ENCODE results near the gene MCF2L2. TPM values are rescaled to one million over a fixed set of nuclear protein-coding genes. Genes with fewer than 3 reads are reported as not detected.

Gene MCF2L2
- total and polyA plus RNA-seq, 11 donors = 0.12 to 1.4 (median 0.23) TPM; not detected in 1

DNA sequence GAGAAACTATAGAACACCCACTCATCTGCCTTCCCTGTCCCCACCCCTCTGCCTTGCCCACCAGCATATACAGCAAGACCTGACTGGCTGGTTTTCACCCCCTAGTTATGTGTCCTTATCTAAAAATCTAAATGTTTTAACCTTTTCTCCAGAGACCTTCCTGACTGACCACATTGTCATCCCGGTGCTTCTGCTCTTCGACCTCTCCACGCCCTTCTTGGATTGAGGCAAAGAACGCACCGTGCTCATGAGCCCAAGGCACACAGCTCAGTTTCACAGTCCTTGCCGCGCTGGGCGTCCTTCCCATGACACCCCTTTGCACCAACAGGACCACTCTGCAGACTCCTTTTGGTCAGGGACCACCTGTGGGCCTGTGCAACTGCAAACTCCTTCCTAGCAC is 112.7 kb downstream of the MCF2L2 start:
- Histone ChIP-seq H3K27me3 (no peaks in the 10 kb centered on the region), H3K9me3 (no peaks in the 10 kb centered on the region), H3K4me3 (no peak overlapping the region), H3K4me1 (peaks cover 0 to 23% (median 0%) of the 10 kb centered on the region in 12 donors), H3K27ac (no peak overlapping the region), H3K36me3 (no peaks in the 10 kb centered on the region)
- 90 to 96% (median 92%) methylated on average over 8 of the region's 8 CpGs for WGBS, 4 donors
- no peak for DNase-seq
- no peak for ATAC-seq
- intact Hi-C loops (cut with DNase I) = no loop called here
- TF ChIP-seq POLR2A (IDR thresholded peaks at IDR 0.05) = no peak
- TF ChIP-seq, protein P1, sequence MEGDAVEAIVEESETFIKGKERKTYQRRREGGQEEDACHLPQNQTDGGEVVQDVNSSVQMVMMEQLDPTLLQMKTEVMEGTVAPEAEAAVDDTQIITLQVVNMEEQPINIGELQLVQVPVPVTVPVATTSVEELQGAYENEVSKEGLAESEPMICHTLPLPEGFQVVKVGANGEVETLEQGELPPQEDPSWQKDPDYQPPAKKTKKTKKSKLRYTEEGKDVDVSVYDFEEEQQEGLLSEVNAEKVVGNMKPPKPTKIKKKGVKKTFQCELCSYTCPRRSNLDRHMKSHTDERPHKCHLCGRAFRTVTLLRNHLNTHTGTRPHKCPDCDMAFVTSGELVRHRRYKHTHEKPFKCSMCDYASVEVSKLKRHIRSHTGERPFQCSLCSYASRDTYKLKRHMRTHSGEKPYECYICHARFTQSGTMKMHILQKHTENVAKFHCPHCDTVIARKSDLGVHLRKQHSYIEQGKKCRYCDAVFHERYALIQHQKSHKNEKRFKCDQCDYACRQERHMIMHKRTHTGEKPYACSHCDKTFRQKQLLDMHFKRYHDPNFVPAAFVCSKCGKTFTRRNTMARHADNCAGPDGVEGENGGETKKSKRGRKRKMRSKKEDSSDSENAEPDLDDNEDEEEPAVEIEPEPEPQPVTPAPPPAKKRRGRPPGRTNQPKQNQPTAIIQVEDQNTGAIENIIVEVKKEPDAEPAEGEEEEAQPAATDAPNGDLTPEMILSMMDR (IDR thresholded peaks at IDR 0.05) = no peak

DNA sequence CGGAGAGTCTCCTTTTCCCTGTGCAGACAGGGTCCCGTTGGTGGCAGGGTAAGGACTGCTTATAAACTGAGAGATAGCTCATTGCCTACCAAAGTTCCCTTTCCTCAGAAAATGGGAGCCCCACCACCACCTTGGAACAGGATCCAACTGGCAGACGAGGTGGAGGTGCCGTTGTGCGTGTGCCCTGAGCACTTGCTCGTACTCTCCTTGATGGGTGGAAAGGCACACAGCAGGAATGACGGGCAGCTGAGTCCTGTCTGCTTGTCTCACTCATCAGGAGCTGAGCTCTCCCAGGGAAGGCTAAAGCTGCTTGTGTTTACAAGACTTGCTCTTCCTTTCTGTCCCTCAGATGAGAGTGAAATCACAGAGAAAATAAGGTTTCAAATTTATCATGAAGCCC is 114.7 kb downstream of the MCF2L2 start:
- DNase-seq (no peak), ATAC-seq (no peak)
- WGBS, 4 donors = 63 to 80% (median 71%) methylated on average over 7 of the region's 7 CpGs
- Histone ChIP-seq H3K27ac (peak overlapping the region in 1 of 12 donors; percentile 49), H3K4me1 (peaks cover 0 to 29% (median 0%) of the 10 kb centered on the region in 12 donors), H3K4me3 (no peak overlapping the region), H3K27me3 (no peaks in the 10 kb centered on the region), H3K9me3 (no peaks in the 10 kb centered on the region), H3K36me3 (no peaks in the 10 kb centered on the region)
- intact Hi-C loops (cut with DNase I) = loop anchor here in 1 of 10 donors (2.0 kb wide), 1 partner anchor 65 kb away; no protein-coding TSS in a partner anchor
- TF ChIP-seq POLR2A (IDR thresholded peaks at IDR 0.05) = no peak
- TF ChIP-seq, protein P1 (IDR thresholded peaks at IDR 0.05) = no peak

DNA sequence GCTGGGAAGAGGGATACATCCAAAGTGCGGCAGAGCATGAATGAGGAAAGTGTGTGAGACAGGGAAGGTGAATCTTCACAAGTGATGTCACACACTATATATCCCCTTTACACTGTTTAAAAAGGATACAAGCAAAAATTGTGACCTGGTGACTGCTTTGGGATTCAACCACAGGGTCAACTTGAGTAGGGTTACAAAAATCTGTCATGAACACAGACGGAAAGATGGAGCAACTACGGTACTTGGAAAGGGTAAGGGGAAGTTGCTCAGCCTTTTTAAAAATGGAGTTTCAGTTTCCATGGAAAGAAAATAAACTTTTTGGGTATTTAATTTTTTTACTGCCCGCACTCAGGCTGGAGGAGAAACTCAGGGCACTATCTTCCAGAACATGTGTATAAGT is 115.1 kb downstream of the MCF2L2 start:
- Histone ChIP-seq H3K9me3 (no peaks in the 10 kb centered on the region), H3K27me3 (no peaks in the 10 kb centered on the region), H3K27ac (peak overlapping the region in 1 of 12 donors; percentile 49), H3K36me3 (no peaks in the 10 kb centered on the region), H3K4me1 (peaks cover 0 to 31% (median 0%) of the 10 kb centered on the region in 12 donors), H3K4me3 (no peak overlapping the region)
- TF ChIP-seq, protein P1 (IDR thresholded peaks at IDR 0.05) = no peak
- no peak for TF ChIP-seq POLR2A (IDR thresholded peaks at IDR 0.05)
- DNase-seq (no peak), ATAC-seq (no peak)
- 87 to 95% (median 91%) methylated on average over 4 of the region's 4 CpGs for WGBS, 4 donors
- intact Hi-C loops (cut with DNase I) = loop anchor here in 1 of 10 donors (2.0 kb wide), 1 partner anchor 65 kb away; no protein-coding TSS in a partner anchor

DNA sequence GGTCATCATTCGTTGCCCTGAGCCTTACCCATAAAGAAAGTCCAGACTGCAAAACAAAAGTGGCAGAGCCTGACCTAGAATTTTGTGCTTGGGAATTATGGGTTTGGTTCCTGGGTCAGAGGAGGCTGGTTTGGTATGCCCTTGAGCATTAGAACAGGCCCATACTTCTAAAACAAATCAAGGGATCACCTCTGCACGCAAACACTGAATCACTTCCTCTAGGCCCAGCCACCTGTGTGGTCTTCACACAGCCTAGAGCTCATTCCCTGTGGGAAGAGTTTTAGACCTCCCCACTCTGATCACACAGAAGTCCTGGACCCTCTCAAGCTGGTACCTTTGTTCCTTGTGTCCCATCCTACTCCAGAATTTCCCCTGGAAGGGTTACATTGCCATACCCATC is 116.0 kb downstream of the MCF2L2 start:
- no peak for DNase-seq

More for the DNA sequence above, 116.0 kb downstream of the MCF2L2 start:
- WGBS, 4 donors = 74 to 95% (median 87%) methylated on average over 2 of the region's 2 CpGs
- Histone ChIP-seq H3K36me3 (no peaks in the 10 kb centered on the region), H3K27ac (no peak overlapping the region), H3K9me3 (no peaks in the 10 kb centered on the region), H3K4me3 (no peak overlapping the region), H3K27me3 (no peaks in the 10 kb centered on the region), H3K4me1 (peaks cover 0 to 40% (median 3%) of the 10 kb centered on the region in 12 donors)
- intact Hi-C loops (cut with DNase I) = loop anchor here in 1 of 10 donors (2.0 kb wide), 1 partner anchor 66 kb away; no protein-coding TSS in a partner anchor
- no peak for TF ChIP-seq POLR2A (IDR thresholded peaks at IDR 0.05)
- TF ChIP-seq, protein P1 (IDR thresholded peaks at IDR 0.05) = no peak
- no peak for ATAC-seq
